Central memory CD8-positive, alpha-beta T cell (primary cell): ENCODE data around the gene PPP2R3B.

Experiments used
- ATAC-seq: fragments of 150-1000 bp; cut with Tn5 transposase; replicated peaks from 2 replicates; pipeline ENCODE4 v1.10.0; 2022; ENCODE audit warnings: mild to moderate bottlenecking, moderate FRiP score, moderate number of reproducible peaks; ENCODE audit not compliant: poor library complexity, severe bottlenecking; ENCODE audit errors: extremely low read depth
- DNase-seq, 2 donors: peaks; one replicate each; pipeline ENCODE4 v3.0.0; 2021; ENCODE audit warnings: low spot score in 2 of 2
- H3K27ac Mint-ChIP-seq: one replicate; pipeline ENCODE4 v1.8.0; 2022; ENCODE audit warnings: low read depth, mild to moderate bottlenecking, moderate library complexity, mixed read lengths
- H3K27me3 Mint-ChIP-seq: one replicate; pipeline ENCODE4 v1.8.0; 2022; ENCODE audit warnings: mixed read lengths
- H3K36me3 Mint-ChIP-seq: one replicate; pipeline ENCODE4 v1.8.0; 2022; ENCODE audit warnings: mild to moderate bottlenecking, moderate library complexity, mixed read lengths; ENCODE audit not compliant: insufficient read depth
- H3K4me1 Mint-ChIP-seq: one replicate; pipeline ENCODE4 v1.8.0; 2022; ENCODE audit warnings: mixed read lengths
- H3K4me3 Mint-ChIP-seq: one replicate; pipeline ENCODE4 v1.8.0; 2022; ENCODE audit warnings: mild to moderate bottlenecking, moderate library complexity, mixed read lengths
- H3K9me3 Mint-ChIP-seq: one replicate; pipeline ENCODE4 v1.8.0; 2022; ENCODE audit warnings: mixed read lengths

The PPP2R3B gene

GRCh38 chrX:292900-293897 lies 93.5 kb downstream of the PPP2R3B start:
- Mint-ChIP-seq H3K9me3 (no peaks in the 10 kb centered on the region), H3K36me3 (peaks cover 40% of the 10 kb centered on the region), H3K4me1 (no peaks in the 10 kb centered on the region), H3K27ac (no peak overlapping the region), H3K27me3 (no peaks in the 10 kb centered on the region), H3K4me3 (no peak overlapping the region)
- ATAC-seq, result no peak
- peak in 1 of 2 donors; percentile 9 for DNase-seq

GRCh38 chrX:291411-291901 lies 95.3 kb downstream of the PPP2R3B start:
- no peak overlapping the region for H3K4me3 Mint-ChIP-seq
- no peaks in the 10 kb centered on the region for H3K9me3 Mint-ChIP-seq
- ATAC-seq, result no peak
- peak in 1 of 2 donors; percentile 8 for DNase-seq
- H3K36me3 Mint-ChIP-seq, result peaks cover 41% of the 10 kb centered on the region
- no peak overlapping the region for H3K27ac Mint-ChIP-seq
- H3K27me3 Mint-ChIP-seq, result no peaks in the 10 kb centered on the region
- H3K4me1 Mint-ChIP-seq, result peaks cover 5% of the 10 kb centered on the region

GRCh38 chrX:290476-291166 lies 96.1 kb downstream of the PPP2R3B start:
- H3K4me1 Mint-ChIP-seq, result peaks cover 9% of the 10 kb centered on the region
- no peak overlapping the region for H3K27ac Mint-ChIP-seq
- ATAC-seq (no peak), DNase-seq (peak in 1 of 2 donors; percentile 2)
- no peaks in the 10 kb centered on the region for H3K27me3 Mint-ChIP-seq
- H3K36me3 Mint-ChIP-seq, result peaks cover 35% of the 10 kb centered on the region
- H3K4me3 Mint-ChIP-seq, result no peak overlapping the region
- H3K9me3 Mint-ChIP-seq, result no peaks in the 10 kb centered on the region

- DNase-seq (no peak), ATAC-seq (no peak)
- Mint-ChIP-seq H3K9me3 (no peaks in the 10 kb centered on the region), H3K27ac (no peak overlapping the region), H3K36me3 (peaks cover 29% of the 10 kb centered on the region), H3K4me1 (peaks cover 9% of the 10 kb centered on the region), H3K27me3 (no peaks in the 10 kb centered on the region), H3K4me3 (no peak overlapping the region)
These were observed 98.1 kb downstream of the PPP2R3B start for GRCh38 chrX:288561-288991.

- Mint-ChIP-seq H3K27me3 (no peaks in the 10 kb centered on the region), H3K4me1 (peaks cover 15% of the 10 kb centered on the region), H3K4me3 (no peak overlapping the region), H3K27ac (no peak overlapping the region), H3K36me3 (peaks cover 22% of the 10 kb centered on the region), H3K9me3 (no peaks in the 10 kb centered on the region)
- no peak for ATAC-seq
- DNase-seq, result no peak
These were observed 99.0 kb downstream of the PPP2R3B start for GRCh38 chrX:287670-288069.

- H3K36me3 Mint-ChIP-seq, result peaks cover 15% of the 10 kb centered on the region
- no peaks in the 10 kb centered on the region for H3K9me3 Mint-ChIP-seq
- peaks cover 19% of the 10 kb centered on the region for H3K4me1 Mint-ChIP-seq
- ATAC-seq (no peak), DNase-seq (no peak)
- H3K27ac Mint-ChIP-seq, result no peak overlapping the region
- H3K27me3 Mint-ChIP-seq, result no peaks in the 10 kb centered on the region
- H3K4me3 Mint-ChIP-seq, result peak overlapping the region; percentile 85
These were observed 101.5 kb downstream of the PPP2R3B start for GRCh38 chrX:285076-285677.
